Fibroblast of skin of back (primary cell): ENCODE results near the gene ARHGEF7.
A peak's percentile ranks its signal among the peaks of the same experiment; 100 is the strongest.

Source experiments
- DNase-seq: peaks from one replicate; pipeline ENCODE4 v3.0.0-alpha.2; 2013

ARHGEF7 gene

DNA sequence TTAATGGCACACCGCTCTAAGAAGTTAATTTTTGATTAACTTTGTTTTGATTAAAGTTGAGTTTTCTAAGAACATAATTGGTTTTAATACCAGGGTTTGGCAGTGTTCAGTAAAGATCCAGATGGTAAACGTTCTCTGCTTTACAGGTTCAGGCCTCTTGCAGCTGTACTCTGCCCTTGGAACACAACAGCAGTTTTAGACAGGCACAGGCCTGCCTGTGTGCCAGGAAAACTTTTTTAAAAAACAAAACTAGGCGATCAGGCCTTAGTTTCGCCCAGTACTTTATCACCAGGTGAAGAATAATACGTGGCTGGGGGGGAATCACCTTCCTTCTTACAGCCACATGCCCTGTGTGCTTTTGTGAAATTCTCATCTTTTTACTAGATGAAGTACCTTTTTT lies 167.3 kb downstream of the ARHGEF7 start:
- no peak for DNase-seq

DNA sequence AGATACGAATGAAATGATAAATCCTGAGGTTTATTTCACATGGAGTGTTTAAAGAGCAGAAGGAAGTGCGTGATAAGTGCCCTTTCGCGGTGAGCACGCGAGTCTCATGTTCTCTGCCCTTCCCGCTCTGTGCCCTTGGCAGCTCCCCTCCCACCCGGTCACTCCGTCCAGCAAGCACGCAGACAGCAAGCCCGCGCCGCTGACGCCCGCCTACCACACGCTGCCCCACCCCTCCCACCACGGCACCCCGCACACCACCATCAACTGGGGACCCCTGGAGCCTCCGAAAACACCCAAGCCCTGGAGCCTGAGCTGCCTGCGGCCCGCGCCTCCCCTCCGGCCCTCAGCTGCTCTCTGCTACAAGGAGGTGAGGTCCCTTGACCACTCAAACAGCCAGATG lies 167.9 kb downstream of the ARHGEF7 start:
- no peak for DNase-seq

- DNase-seq = no peak
Measured at GRCh38 chr13:111283457-111283856, 168.3 kb downstream of the ARHGEF7 start.

GRCh38 chr13:111283991-111284390 lies 168.9 kb downstream of the ARHGEF7 start:
- no peak for DNase-seq

- DNase-seq = no peak
Measured at GRCh38 chr13:111284565-111284964, 169.5 kb downstream of the ARHGEF7 start.

DNA sequence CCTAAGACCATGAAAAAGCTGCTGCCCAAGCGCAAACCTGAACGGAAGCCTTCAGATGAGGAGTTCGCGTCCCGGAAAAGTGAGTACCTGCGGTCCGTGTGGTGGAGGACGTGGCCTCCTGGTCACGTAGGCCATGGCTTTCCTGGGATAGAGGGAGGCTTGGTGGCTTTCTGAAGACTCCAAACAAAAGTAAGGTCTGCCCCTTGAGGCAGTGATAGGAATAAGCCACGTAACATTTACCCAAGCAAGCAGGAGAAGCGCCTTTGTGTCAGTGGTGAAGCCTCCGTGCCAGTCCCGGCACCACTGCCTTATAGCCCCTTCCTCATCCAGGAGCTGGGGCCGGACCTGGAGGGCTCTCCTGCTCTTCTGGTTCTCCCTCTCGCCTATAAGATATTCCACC lies 171.1 kb downstream of the ARHGEF7 start:
- DNase-seq = no peak

GRCh38 chr13:111286749-111287148 lies 171.6 kb downstream of the ARHGEF7 start:
- DNase-seq = no peak

- DNase-seq = no peak
Measured at GRCh38 chr13:111287201-111287600, 172.1 kb downstream of the ARHGEF7 start.

- DNase-seq = no peak
Measured at GRCh38 chr13:111288276-111288675, 173.2 kb downstream of the ARHGEF7 start.

DNA sequence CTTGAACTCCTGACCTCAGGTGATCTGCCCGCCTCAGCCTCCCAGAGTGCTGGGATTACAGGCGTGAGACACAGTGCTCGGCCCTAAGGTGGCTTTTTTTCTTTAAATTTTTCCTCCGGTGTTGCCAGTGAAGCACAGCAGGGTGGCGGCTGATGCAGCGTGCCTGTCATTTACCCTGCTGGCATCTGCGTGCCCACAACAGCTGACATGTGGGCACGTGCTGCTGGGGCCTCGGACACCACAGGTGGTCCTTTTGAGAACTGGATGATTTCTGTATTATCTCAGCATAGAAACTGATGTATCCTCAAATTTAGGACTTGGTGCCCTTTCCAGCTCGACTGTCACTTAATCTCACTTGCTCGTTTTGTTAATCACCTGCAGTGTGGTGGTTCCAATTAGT lies 174.1 kb downstream of the ARHGEF7 start:
- DNase-seq = no peak

DNA sequence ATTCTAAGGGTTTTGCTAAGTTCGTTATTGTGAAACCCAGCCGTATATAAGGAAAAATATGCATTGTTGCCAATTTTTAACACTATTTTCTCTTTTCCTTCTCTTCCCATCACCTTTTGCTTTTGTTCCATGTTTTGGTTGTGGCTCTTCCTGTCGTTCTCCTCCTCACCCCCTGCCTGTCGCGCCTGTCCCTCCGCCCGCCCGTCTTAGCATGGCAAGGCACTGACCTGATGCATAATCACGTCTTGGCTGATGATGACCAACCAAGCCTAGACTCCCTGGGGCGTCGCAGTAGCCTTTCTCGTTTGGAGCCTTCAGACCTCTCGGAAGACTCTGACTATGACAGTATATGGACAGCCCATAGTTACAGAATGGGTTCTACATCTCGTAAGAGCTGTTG lies 176.8 kb downstream of the ARHGEF7 start:
- no peak for DNase-seq

GRCh38 chr13:111292710-111293485 lies 177.8 kb downstream of the ARHGEF7 start:
- DNase-seq = no peak

- DNase-seq = no peak
Measured at GRCh38 chr13:111295886-111296285, 180.8 kb downstream of the ARHGEF7 start.

DNA sequence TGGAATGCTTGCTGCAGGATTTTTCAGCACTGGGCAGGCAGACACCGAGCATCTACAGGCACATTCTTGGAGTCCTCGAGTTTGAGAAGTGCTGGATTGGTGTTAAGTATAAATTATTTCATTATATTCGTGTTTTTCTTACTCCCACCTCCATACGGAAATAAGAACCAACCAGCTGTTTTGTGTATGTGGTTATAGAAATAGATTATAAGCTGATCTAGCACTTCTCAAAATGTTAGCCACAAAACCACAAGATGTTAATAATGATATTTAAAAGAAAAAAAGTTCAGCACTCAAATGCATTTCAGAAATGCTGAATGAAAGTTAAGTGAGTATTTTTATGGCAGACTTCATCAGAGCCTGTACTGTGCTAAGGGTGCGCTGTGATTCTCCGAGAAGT lies 181.3 kb downstream of the ARHGEF7 start:
- DNase-seq = no peak

DNA sequence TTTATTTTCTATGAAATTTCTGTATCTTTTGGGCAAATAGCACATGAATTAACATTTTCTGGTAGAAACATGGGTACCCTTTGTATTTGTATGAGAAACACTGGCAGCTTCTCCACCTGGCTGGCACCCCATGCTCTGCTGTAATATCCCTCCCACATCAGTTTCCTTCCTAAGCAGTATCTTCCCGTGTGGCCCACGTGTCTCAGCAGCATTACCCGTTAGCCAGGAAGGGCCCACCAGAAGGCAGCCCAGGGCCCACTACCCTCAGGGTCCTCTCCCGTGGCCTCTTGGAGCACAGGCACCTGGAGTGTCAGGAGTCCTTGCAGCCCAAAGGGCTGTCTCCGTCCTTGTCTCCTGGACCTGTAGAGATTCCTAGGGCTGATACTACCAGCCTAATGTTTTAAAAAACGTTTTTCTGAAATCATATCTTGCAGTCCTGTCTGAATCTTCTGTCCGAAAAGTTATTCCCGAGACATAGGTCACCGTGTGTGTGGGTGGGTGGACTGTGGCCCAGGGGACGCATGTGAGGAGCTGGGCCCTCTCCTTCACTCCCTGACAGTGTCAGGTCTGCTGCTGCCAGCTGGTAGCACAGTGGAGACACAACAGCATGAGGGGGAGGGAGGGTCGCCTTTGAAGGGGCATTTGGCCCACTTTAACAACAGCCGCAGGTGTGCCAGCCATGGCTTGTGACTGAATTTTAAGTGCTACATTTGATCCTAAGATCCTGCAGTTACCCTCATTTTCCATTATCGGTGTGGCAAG lies 183.3 kb downstream of the ARHGEF7 start:
- no peak for DNase-seq

GRCh38 chr13:111302045-111302726 lies 187.1 kb downstream of the ARHGEF7 start:
- no peak for DNase-seq

DNA sequence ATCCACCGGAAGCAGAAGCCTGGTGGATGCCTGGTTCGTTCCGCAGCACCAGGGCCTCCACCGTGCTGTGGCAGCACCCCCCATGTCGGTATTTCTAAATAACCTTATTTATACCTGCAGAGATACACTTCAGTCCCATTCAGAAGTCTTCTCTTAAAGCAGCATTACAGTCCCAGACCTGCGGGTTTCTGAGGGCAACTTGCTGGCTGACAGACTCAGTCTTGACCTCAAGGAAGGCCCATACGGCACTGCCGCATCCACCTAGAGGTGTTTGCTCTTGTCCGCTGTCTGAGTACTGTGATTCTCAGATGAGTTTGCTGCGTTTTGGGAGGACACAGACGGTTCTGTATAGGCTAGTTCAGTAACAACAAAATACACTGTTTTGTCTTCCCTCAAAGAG lies 188.4 kb downstream of the ARHGEF7 start:
- DNase-seq = no peak

DNA sequence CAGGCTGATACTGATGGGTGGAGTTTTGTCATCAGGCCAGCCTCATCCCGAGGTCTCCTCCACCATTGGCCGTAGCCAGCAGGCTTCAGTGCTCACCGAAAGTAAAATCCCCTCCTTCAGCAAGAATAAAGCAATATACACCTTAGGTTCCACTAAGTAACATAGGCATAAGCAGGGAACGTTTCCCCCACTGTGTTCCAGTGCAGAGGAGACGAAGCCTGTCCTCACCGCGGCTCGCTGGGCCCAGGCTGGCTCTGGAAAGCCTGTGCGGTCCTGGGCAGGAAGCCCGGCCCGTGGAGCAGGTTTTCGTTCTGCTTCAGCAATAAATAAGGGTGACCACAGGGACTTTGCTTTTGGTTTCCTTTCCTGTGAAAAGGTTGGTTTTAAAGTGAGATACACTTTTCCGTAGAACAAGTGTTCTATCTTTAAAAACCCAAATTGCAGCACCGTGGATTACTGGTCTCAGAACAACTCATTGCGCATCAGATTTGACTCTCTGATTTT lies 189.0 kb downstream of the ARHGEF7 start:
- no peak for DNase-seq

GRCh38 chr13:111304603-111305289 lies 189.6 kb downstream of the ARHGEF7 start:
- no peak for DNase-seq

DNA sequence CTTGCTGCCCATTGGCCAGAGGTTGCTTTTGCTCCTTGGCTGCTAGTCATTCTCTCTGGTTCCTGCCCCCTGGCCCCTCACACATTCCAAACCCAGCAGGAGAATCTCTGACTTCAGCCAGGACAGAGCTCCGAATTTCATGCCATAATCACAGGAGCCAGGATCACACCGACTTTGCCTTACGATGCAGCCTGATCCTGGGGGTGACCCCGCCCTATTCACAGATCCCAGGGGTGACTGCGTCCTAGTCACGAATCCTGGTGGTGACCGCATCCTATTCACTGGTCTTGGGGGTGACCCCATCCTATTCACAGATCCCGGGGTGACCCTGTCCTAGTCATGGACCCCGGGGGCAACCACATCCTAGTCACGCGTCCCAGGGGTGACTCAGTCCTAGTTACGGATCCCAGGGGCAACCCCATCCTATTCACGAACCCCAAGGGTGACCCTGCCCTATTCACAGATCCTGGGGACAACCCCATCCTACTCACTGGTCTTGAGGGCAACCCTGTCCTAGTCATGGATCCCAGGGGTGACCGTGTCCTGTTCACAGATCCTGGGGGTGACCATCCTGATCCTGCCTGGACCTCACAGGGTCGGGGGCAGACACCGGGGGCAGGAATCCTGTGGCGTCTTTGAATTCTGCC lies 198.0 kb downstream of the ARHGEF7 start:
- DNase-seq = no peak

DNA sequence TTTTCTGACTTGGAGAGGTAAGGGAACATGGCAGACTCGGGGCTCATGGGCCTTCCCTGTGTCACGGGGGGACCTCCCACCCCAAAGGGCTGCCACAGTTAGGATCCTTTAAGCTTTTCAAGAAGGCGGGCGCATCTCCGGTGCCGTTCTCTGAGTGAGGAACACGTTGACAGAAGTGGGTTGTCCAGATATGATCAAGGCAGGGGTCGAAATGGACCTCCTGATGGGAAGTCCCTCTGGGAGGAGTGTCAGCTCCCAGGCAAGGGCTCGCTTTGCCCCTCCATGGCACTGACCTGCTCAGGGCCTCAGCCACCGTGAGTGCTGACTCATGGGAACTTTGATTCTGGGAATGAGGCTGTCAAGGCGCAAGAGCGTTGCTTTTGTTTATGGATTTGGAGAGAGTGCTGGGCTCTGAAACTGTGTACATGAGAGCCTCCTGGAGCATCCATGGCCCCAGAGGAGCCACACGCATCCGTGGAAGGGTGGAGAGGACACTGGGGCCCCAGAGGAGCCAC lies 198.9 kb downstream of the ARHGEF7 start:
- no peak for DNase-seq

GRCh38 chr13:111314852-111315251 lies 199.7 kb downstream of the ARHGEF7 start:
- DNase-seq = peak; percentile 64
